Measurements from ENCODE around the gene ARHGAP22.

GRCh38 chr10:48494611-48495010 lies 110.3 kb downstream of the ARHGAP22 start:
- TF ChIP-seq CTCF (IDR thresholded peaks at IDR 0.05): no peak
- no peak for TF ChIP-seq POLR2A (IDR thresholded peaks at IDR 0.05)
